GM12878 (cell line): Measurements from ENCODE around the gene RBPJ. TPM values are rescaled to one million over a fixed set of nuclear protein-coding genes. Genes with fewer than 3 reads are reported as not detected.

Experiments used
- ATAC-seq: fragments of 200-7000 bp; cut with Tn5 transposase; 3 replicates; pipeline ENCODE4 v1.9.1; 2020; ENCODE audit warnings: mild to moderate bottlenecking, moderate library complexity
- BruUV-seq: library from RNA; stranded (reverse); fragments of 400-500 nt; replicated peaks from 2 replicates; lab custom pipeline; 2021; lab: Mats Ljungman, UMichigan
- CTCF ChIA-PET: fragments of 300-600 bp; sonication (Branson Sonifier 250); formaldehyde crosslinking; extraction: SDS; loops from one replicate; lab custom pipeline; 2021; ENCODE audit warnings: inconsistent platforms; lab: Yijun Ruan, JAX
- POLR2A ChIA-PET: fragments of 350-600 bp; formaldehyde crosslinking; extraction: SDS; loops from one replicate; lab custom pipeline; 2021; ENCODE audit warnings: inconsistent platforms; lab: Charles Lee
- RAD21 ChIA-PET: fragments of 300-600 bp; sonication (Branson Sonifier 250); formaldehyde crosslinking; loops from one replicate; lab custom pipeline; 2023; ENCODE audit warnings: antibody characterized with exemption; ENCODE audit not compliant: unreplicated experiment; lab: Charles Lee
- SMC1A ChIA-PET: fragments of 300-600 bp; sonication (Branson Sonifier 250); formaldehyde crosslinking; loops from one replicate; lab custom pipeline; 2023; ENCODE audit not compliant: unreplicated experiment, uncharacterized antibody; lab: Charles Lee
- DNase-seq: peaks from one replicate; pipeline ENCODE4 v3.0.0-alpha.2; 2011; ENCODE audit warnings: low read depth, low spot score
- FAIRE-seq: peaks from 3 replicates; lab custom pipeline; 2011; peaks lifted over from hg19 to GRCh38; lab: Jason Lieb, UNC
- H2AFZ ChIP-seq: 2 replicates; pipeline ENCODE4 v1.6.0; 2011; ENCODE audit warnings: low read depth, low read length, control low read depth; ENCODE audit not compliant: control insufficient read depth
- H3K27ac ChIP-seq: 2 replicates; pipeline ENCODE4 v1.5.1; 2011; ENCODE audit warnings: control low read depth; ENCODE audit not compliant: control insufficient read depth, insufficient read depth
- H3K27me3 ChIP-seq, 2 experiments: replicated peaks in 1 of 2; 2 replicates each; pipeline versions ENCODE4 v1.6.0 to v1.6.1; 2011; ENCODE audit warnings: low read length in 1 of 2; ENCODE audit not compliant: control insufficient read depth in 2 of 2, insufficient read depth in 2 of 2
- H3K36me3 ChIP-seq, 2 experiments: 2 replicates each; pipeline ENCODE4 v1.5.1; 2011; ENCODE audit warnings: low read length in 1 of 2; ENCODE audit not compliant: control insufficient read depth in 2 of 2, insufficient read depth in 2 of 2
- H3K4me1 ChIP-seq: 2 replicates; pipeline ENCODE4 v1.6.1; 2011; ENCODE audit warnings: mild to moderate bottlenecking, low read length, moderate library complexity, mixed read lengths; ENCODE audit not compliant: control insufficient read depth, insufficient read depth
- H3K4me2 ChIP-seq: 2 replicates; pipeline ENCODE4 v1.6.0; 2011; ENCODE audit warnings: control low read depth; ENCODE audit not compliant: control insufficient read depth, insufficient read depth
- H3K4me3 ChIP-seq: fragments of 200-600 bp; sonication (generic); 2 replicates; pipeline ENCODE4 v1.5.1; 2016
- H3K79me2 ChIP-seq: 2 replicates; pipeline ENCODE4 v1.6.0; 2011; ENCODE audit warnings: low read length; ENCODE audit not compliant: control insufficient read depth, insufficient read depth
- H3K9ac ChIP-seq: 2 replicates; pipeline ENCODE4 v1.8.0; 2011; ENCODE audit warnings: low read length, control low read depth, mixed read lengths; ENCODE audit not compliant: control insufficient read depth, insufficient read depth
- H3K9me3 ChIP-seq: replicated peaks from 3 replicates; pipeline ENCODE4 v1.5.1; 2011; ENCODE audit warnings: mild to moderate bottlenecking, low read length; ENCODE audit not compliant: control insufficient read depth, insufficient read depth
- H4K20me1 ChIP-seq: 2 replicates; pipeline ENCODE4 v1.6.0; 2011; ENCODE audit not compliant: control insufficient read depth, insufficient read depth
- FOXK2 ChIP-seq: fragments of 450-650 bp; IDR thresholded peaks from 2 replicates; pipeline ENCODE4 v1.6.1; 2017; ENCODE audit warnings: mild to moderate bottlenecking, moderate library complexity
- HCFC1 ChIP-seq: fragments of 150-350 bp; IDR thresholded peaks from 2 replicates; pipeline ENCODE4 v1.6.1; 2014; ENCODE audit warnings: low read length
- IKZF2 ChIP-seq, 2 experiments: fragments of 450-650 bp; IDR thresholded peaks; 2 replicates each; pipeline ENCODE4 v1.6.1; 2017; ENCODE audit warnings: mild to moderate bottlenecking in 2 of 2, moderate library complexity in 2 of 2
- JUNB ChIP-seq: IDR thresholded peaks from 2 replicates; pipeline ENCODE4 v1.6.1; 2016; ENCODE audit warnings: antibody characterized with exemption, mild to moderate bottlenecking
- RAD21 ChIP-seq: IDR thresholded peaks from 2 replicates; pipeline ENCODE4 v1.6.1; 2011; ENCODE audit warnings: mild to moderate bottlenecking, low read depth, low read length, moderate library complexity; ENCODE audit not compliant: insufficient read depth
- SMAD5 ChIP-seq: IDR thresholded peaks from 2 replicates; pipeline ENCODE4 v1.6.1; 2016; ENCODE audit warnings: antibody characterized with exemption, low read depth
- SPI1 ChIP-seq: IDR thresholded peaks from 2 replicates; pipeline ENCODE4 v1.6.1; 2011; ENCODE audit warnings: low read depth, mild to moderate bottlenecking, low read length, moderate library complexity, borderline replicate concordance; ENCODE audit not compliant: insufficient read depth
- TCF3 ChIP-seq: IDR thresholded peaks from 2 replicates; pipeline ENCODE4 v1.6.1; 2012; ENCODE audit warnings: low read depth, mild to moderate bottlenecking, low read length, borderline replicate concordance; ENCODE audit not compliant: insufficient read depth
- YY1 ChIP-seq: IDR thresholded peaks from 2 replicates; pipeline ENCODE4 v1.6.1; 2011; ENCODE audit warnings: low read depth, mild to moderate bottlenecking, low read length
- ZNF24 ChIP-seq: fragments of 450-650 bp; IDR thresholded peaks from 2 replicates; pipeline ENCODE4 v1.6.1; 2017; ENCODE audit warnings: antibody characterized with exemption, mild to moderate bottlenecking
- ZNF274 ChIP-seq: IDR thresholded peaks from one replicate; pipeline ENCODE4 v1.8.0; 2011; ENCODE audit not compliant: insufficient read length, insufficient read depth
- ZNF622 ChIP-seq: fragments of 450-650 bp; IDR thresholded peaks from 2 replicates; pipeline ENCODE4 v1.6.1; 2017; ENCODE audit warnings: mild to moderate bottlenecking, inconsistent platforms
- WGBS: methylation state at CpG from one replicate; pipeline ENCODE4 v1.1.6; 2016; ENCODE audit warnings: low lambda C conversion rate; ENCODE audit not compliant: insufficient replicate concordance, insufficient coverage; ENCODE audit errors: missing lambda C conversion rate; 5-methylcytosine and 5-hydroxymethylcytosine counted together
- in situ Hi-C: fragments of 300-500 bp; cut with MboI; formaldehyde crosslinking; loops from 9 replicates; pipeline ENCODE4 v1.14.3; 2018; ENCODE audit warnings: mixed read lengths
- intact Hi-C: fragments of 100-400 bp; cut with micrococcal nuclease; formaldehyde crosslinking; loops from one replicate; pipeline ENCODE4 v1.14.2; 2022; ENCODE audit not compliant: unreplicated experiment
- polyA plus RNA-seq, 11 experiments: library from polyadenylated mRNA; depleted of rRNA in 4 of 11; unstranded in 6 of 11; stranded (reverse) in 5 of 11; fragments of >200 nt; fragmentation: Nextera tagmentation in 4 of 11; fragmentation: Illumina TruSeq in 1 of 11; extraction: Ambion mirVana in 4 of 11; extraction: Trizol in 1 of 11; gene quantifications; 1 replicate in 1 of 11; 2 replicates in 10 of 11; pipeline versions ENCODE4 v1.2.1 to v1.2.3, GENCODE V29; 2011 to 2016; ENCODE audit warnings: inconsistent platforms in 2 of 11, missing spikeins in 2 of 11, low read depth in 1 of 11
- total RNA-seq, 4 experiments: library from RNA; depleted of rRNA in 3 of 4; stranded (reverse); fragments of >200 nt in 3 of 4; fragmentation: Illumina TruSeq in 1 of 4; extraction: Trizol in 1 of 4; gene quantifications; 2 replicates each; pipeline versions ENCODE4 v1.2.1 to v1.2.3, GENCODE V29; 2013 to 2021

The RBPJ gene
- total and polyA plus RNA-seq, 10 of the 15 experiments (the other 5 are each of a cell fraction or from before 2014, with no cell fraction given) = 24.5 to 87.6 (median 41.6) TPM

- TF ChIP-seq SMAD5 (no peak), ZNF622 (no peak), FOXK2 (no peak), IKZF2 (IDR thresholded peaks at IDR 0.05) (peak in 1 of 2 experiments; percentile 29; a peak in 1 of 4 replicates), SPI1 (peak; percentile 55; the same call in 1 of the 2 replicates), JUNB (0 out of 2 replicates have a peak, but pooled peaks have one; percentile 33)
Observed at GRCh38 chr4:26345565-26345938, 24.7 kb downstream of the RBPJ start (continued).

- H3K27ac ChIP-seq = no peak overlapping the region
- SMC1A ChIA-PET = interaction anchor here (0.9 to 4.1 kb wide), 5 partner anchors 9 to 504 kb away, joined by 3 to 46 read pairs (median 6); no protein-coding TSS in a partner anchor
- in situ Hi-C loops = no loop called here
- POLR2A ChIA-PET = interaction anchor here (1.7 kb wide), 1 partner anchor 10 kb away, joined by 5 read pairs; no protein-coding TSS in a partner anchor
- peaks cover 56% of the 10 kb centered on the region for H3K79me2 ChIP-seq
- intact Hi-C loops = no loop called here
- H3K4me2 ChIP-seq = no peak overlapping the region; the same call in 1 of the 2 replicates
- RAD21 ChIA-PET = interaction anchor here (1.3 to 3.5 kb wide), 4 partner anchors 10 to 64 kb away, joined by 5 to 13 read pairs (median 5); no protein-coding TSS in a partner anchor
- H3K4me1 ChIP-seq = peaks cover 11% of the 10 kb centered on the region
- no peaks in the 10 kb centered on the region for H4K20me1 ChIP-seq
- H3K27me3 ChIP-seq = no peaks in the 10 kb centered on the region
- FAIRE-seq (no peak), DNase-seq (no peak), ATAC-seq (no peak)
- no peak overlapping the region for H3K9ac ChIP-seq
- CTCF ChIA-PET = interaction anchor here (1.1 to 8.8 kb wide), 3 partner anchors 9 to 65 kb away, joined by 3 to 82 read pairs (median 7); no protein-coding TSS in a partner anchor
- BruUV-seq = no TSS peak
- no peaks in the 10 kb centered on the region; the same call in 2 of the 3 replicates for H3K9me3 ChIP-seq
- no peak for TF ChIP-seq ZNF274
- TF ChIP-seq HCFC1 = no peak
- TF ChIP-seq TCF3 = no peak
- TF ChIP-seq YY1 = 0 out of 2 replicates have a peak, but pooled peaks have one; percentile 25
- no peak for TF ChIP-seq ZNF24
- TF ChIP-seq RAD21 = no peak
- no peaks in the 10 kb centered on the region for H3K36me3 ChIP-seq
- no peak overlapping the region for H3K4me3 ChIP-seq
- H2AFZ ChIP-seq = no peak overlapping the region
- WGBS = 88% methylated on average over 6 of the region's 6 CpGs
Observed at GRCh38 chr4:26346203-26346620, 25.4 kb downstream of the RBPJ start.
